Ovary (tissue), 9 donors: Measurements from ENCODE around the gene IGLL1. TPM values are rescaled to one million over a fixed set of nuclear protein-coding genes. Genes with fewer than 3 reads are reported as not detected.
A peak's percentile ranks its signal among the peaks of the same experiment; 100 is the strongest.

Source experiments
- DNase-seq, 5 donors: peaks; one replicate each; pipeline ENCODE4 v3.0.0-alpha.2; 2019 to 2020
- H3K27ac ChIP-seq, 2 donors: fragments of 200-600 bp; one replicate each; pipeline versions ENCODE4 v1.5.1 to v1.8.0; 2019 to 2022
- H3K27me3 ChIP-seq: fragments of 200-600 bp; one replicate; pipeline ENCODE4 v1.8.0; 2022
- H3K36me3 ChIP-seq: fragments of 200-600 bp; sonication (generic); one replicate; pipeline ENCODE4 v1.5.1; 2019
- H3K4me1 ChIP-seq: one replicate; pipeline ENCODE4 v1.8.1; 2013; ENCODE audit warnings: mild to moderate bottlenecking, moderate library complexity; ENCODE audit not compliant: insufficient read depth
- H3K4me3 ChIP-seq: fragments of 200-600 bp; sonication (generic); one replicate; pipeline ENCODE4 v1.5.1; 2017
- H3K9me3 ChIP-seq, 2 donors: fragments of 200-600 bp in 1 of 2; sonication (generic) in 1 of 2; one replicate each; pipeline versions ENCODE4 v1.5.1 to v1.8.1; 2013 to 2019; ENCODE audit warnings: mild to moderate bottlenecking in 1 of 2, moderate library complexity in 1 of 2
- EP300 ChIP-seq: sonication (generic); formaldehyde crosslinking; IDR thresholded peaks from one replicate; pipeline ENCODE4 v1.6.1; 2017; ENCODE audit warnings: antibody characterized with exemption
- POLR2A ChIP-seq: fragments of 450-650 bp; IDR thresholded peaks from one replicate; pipeline ENCODE4 v1.6.1; 2017; ENCODE audit warnings: antibody characterized with exemption, mild to moderate bottlenecking, moderate library complexity
- WGBS, 3 donors: extraction: QIAGEN DNeasy Blood & Tissue Kit in 1 of 3; methylation state at CpG; one replicate each; pipeline versions ENCODE4 v1.1.5 to v1.1.7; 2013 to 2017; 5-methylcytosine and 5-hydroxymethylcytosine counted together
- intact Hi-C, 4 donors: fragments of 100-400 bp; cut with DNase I; formaldehyde crosslinking; loops; one replicate each; pipeline versions ENCODE4 v1.11.0 to v1.15.1; 2022 to 2023
- polyA plus RNA-seq, 2 donors: library from polyadenylated mRNA; stranded (reverse); fragments of 200-250 nt in 1 of 2; fragments of 350-450 nt in 1 of 2; fragmentation: Illumina TruSeq in 1 of 2; extraction: RNeasy Lipid Tissue Mini Kit (QIAGEN cat#74804) in 1 of 2; gene quantifications; one replicate each; pipeline ENCODE4 v1.2.3, GENCODE V29; 2013 to 2014
- total RNA-seq, 7 donors: library from RNA; depleted of rRNA in 2 of 7; stranded (reverse); fragments of >200 nt in 2 of 7; fragmentation: NEBNext Ultra II Directional in 3 of 7; extraction: Animal tissue kit (Norgen Biotek cat#: 25700) in 3 of 7; gene quantifications; one replicate each; pipeline versions ENCODE4 v1.1.0 to v1.2.4, GENCODE V29; 2016 to 2023
- TF ChIP-seq, protein P1 (sequence below), 3 donors: fragments of 450-650 bp in 2 of 3; fragments of 200-600 bp in 1 of 3; IDR thresholded peaks; one replicate each; pipeline versions ENCODE4 v1.5.1 to v1.8.0; 2016 to 2022; ENCODE audit warnings: antibody characterized with exemption in 3 of 3, mild to moderate bottlenecking in 1 of 3
- donor health status: DM: no; HTN: no; CAD: no; lungs with moderate emphysema.
- donor health status: DM: no; HTN: no; CAD: no.
- donor health status: Bipolar disorder and iron deficiency.
- donor health status: DM: yes; HTN: yes; CAD: no.
- donor health status: DM: no; HTN: no; CAD: no.
- donor health status: DM: yes; HTN: yes; CAD: no.

The IGLL1 gene
- total and polyA plus RNA-seq, 9 donors: 0.34 TPM; not detected in 8

DNA sequence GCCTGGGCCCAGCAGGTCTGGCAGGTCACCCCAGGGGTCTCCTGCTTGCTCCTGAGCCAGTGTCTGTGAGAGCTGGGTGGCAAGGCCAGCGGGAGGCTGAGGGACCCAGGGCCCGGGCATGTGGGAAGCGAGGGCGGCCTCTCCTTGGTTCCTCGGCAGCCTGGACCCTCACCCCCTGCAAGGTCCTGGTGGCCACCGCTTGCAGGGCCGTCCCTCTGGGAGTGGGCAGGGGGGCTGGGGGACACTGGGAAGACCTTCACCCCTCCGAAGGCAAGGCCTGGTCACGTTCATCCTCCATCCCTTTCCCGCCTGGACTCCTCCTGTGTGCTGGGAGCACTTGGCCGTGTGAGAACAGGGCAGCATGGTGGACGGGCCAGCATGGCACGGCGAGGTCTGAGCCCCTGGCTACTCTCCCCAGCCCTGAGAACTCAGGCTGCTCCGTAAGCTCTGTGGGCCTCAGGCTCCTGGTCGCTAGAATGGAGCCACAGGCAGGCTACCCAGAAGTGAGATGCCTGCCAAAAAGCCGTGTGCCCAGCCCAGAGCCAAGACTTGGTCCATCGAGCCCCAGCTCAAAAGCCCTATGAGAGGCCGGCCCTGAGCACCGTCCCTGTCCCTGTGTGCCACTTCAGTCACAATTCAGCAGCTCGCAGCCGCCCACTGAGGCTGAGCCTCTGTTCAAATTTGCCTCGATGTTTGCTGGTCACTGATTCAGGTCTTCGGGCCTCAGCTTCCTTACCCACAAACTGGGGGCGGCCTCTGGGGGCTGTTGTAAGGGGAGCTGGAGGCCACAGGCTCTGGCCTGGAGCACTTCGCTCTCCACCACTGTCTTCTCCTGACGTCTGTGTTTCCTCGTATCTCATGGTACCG lies 45.0 kb downstream of the IGLL1 start:
- TF ChIP-seq POLR2A (no peak), EP300 (no peak)
- TF ChIP-seq, protein P1, sequence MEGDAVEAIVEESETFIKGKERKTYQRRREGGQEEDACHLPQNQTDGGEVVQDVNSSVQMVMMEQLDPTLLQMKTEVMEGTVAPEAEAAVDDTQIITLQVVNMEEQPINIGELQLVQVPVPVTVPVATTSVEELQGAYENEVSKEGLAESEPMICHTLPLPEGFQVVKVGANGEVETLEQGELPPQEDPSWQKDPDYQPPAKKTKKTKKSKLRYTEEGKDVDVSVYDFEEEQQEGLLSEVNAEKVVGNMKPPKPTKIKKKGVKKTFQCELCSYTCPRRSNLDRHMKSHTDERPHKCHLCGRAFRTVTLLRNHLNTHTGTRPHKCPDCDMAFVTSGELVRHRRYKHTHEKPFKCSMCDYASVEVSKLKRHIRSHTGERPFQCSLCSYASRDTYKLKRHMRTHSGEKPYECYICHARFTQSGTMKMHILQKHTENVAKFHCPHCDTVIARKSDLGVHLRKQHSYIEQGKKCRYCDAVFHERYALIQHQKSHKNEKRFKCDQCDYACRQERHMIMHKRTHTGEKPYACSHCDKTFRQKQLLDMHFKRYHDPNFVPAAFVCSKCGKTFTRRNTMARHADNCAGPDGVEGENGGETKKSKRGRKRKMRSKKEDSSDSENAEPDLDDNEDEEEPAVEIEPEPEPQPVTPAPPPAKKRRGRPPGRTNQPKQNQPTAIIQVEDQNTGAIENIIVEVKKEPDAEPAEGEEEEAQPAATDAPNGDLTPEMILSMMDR (IDR thresholded peaks at IDR 0.05): no peak
- Histone ChIP-seq H3K4me1 (peaks cover 41% of the 10 kb centered on the region), H3K36me3 (no peaks in the 10 kb centered on the region), H3K9me3 (no peaks in the 10 kb centered on the region), H3K27me3 (no peaks in the 10 kb centered on the region), H3K27ac (peak overlapping the region; percentile 77 to 88), H3K4me3 (no peak overlapping the region)
- DNase-seq: peak in 3 of 5 donors; percentile 27 to 52 (median 41)
- WGBS, 3 donors: 93 to 96% (median 94%) methylated on average over 28 to 29 of the region's 29 CpGs
- intact Hi-C loops: loop anchor here in 3 of 4 donors (5.0 to 10.0 kb wide), 5 partner anchors 100 to 310 kb away; no protein-coding TSS in a partner anchor

GRCh38 chr22:23534201-23534850 lies 45.8 kb downstream of the IGLL1 start:
- WGBS, 3 donors: 80 to 87% (median 83%) methylated on average over 10 of the region's 10 CpGs
- Histone ChIP-seq H3K36me3 (no peaks in the 10 kb centered on the region), H3K9me3 (no peaks in the 10 kb centered on the region), H3K27me3 (no peaks in the 10 kb centered on the region), H3K4me3 (no peak overlapping the region), H3K4me1 (peaks cover 43% of the 10 kb centered on the region), H3K27ac (peak overlapping the region; percentile 77 to 88)
- intact Hi-C loops: loop anchor here in 2 of 4 donors (5.0 to 10.0 kb wide), 5 partner anchors 100 to 310 kb away; no protein-coding TSS in a partner anchor
- peak; percentile 68 to 83 (median 78) for DNase-seq
- TF ChIP-seq POLR2A (no peak), EP300 (no peak)
- TF ChIP-seq, protein P1 (IDR thresholded peaks at IDR 0.05): no peak

DNA sequence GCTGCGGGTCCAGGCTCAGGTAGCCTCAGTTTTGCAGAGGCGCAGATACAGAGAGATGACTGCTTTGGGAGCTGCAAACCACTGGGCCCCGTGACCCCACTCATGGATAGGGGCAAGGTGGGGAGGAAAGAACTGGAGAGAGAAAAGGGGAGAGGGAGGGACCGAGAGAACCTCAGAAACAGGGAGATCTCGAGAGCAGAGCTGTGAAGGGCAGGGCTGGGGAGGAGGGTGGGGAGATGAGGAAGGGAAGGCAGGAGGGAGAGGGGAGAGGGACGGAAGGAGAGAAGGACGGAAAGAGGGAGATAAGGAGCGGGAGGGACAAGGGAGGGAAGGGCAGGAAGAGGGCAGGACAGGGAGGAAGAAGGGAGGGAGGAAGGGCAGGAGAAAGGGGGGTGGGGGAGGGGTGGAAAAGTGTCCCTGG lies 46.3 kb downstream of the IGLL1 start:
- no peaks in the 10 kb centered on the region for H3K27me3 ChIP-seq
- H3K27ac ChIP-seq: peak overlapping the region; percentile 77 to 88
- H3K9me3 ChIP-seq: no peaks in the 10 kb centered on the region
- WGBS, 3 donors: 27 to 33% (median 32%) methylated on average over 8 of the region's 8 CpGs
- DNase-seq: peak in 4 of 5 donors; percentile 57 to 76 (median 62)
- H3K36me3 ChIP-seq: no peaks in the 10 kb centered on the region
- intact Hi-C loops: loop anchor here in 2 of 4 donors (5.0 to 10.0 kb wide), 5 partner anchors 99 to 311 kb away; no protein-coding TSS in a partner anchor
- H3K4me1 ChIP-seq: peaks cover 46% of the 10 kb centered on the region
- no peak overlapping the region for H3K4me3 ChIP-seq
- TF ChIP-seq, protein P1 (IDR thresholded peaks at IDR 0.05): no peak
- TF ChIP-seq EP300: no peak
- no peak for TF ChIP-seq POLR2A

- Histone ChIP-seq H3K9me3 (no peaks in the 10 kb centered on the region), H3K4me3 (no peak overlapping the region), H3K4me1 (peaks cover 45% of the 10 kb centered on the region), H3K27me3 (no peaks in the 10 kb centered on the region), H3K36me3 (no peaks in the 10 kb centered on the region), H3K27ac (peak overlapping the region; percentile 77 to 88)
- TF ChIP-seq, protein P1 (IDR thresholded peaks at IDR 0.05): peak in 2 of 3 donors; percentile 30 to 54
- no peak for TF ChIP-seq POLR2A
- TF ChIP-seq EP300: no peak
- DNase-seq: peak in 4 of 5 donors; percentile 54 to 74 (median 58)
- 28 to 47% (median 39%) methylated on average over 9 of the region's 9 CpGs for WGBS, 3 donors
- intact Hi-C loops: loop anchor here in 2 of 4 donors (5.0 to 10.0 kb wide), 5 partner anchors 99 to 311 kb away; no protein-coding TSS in a partner anchor
Measured at GRCh38 chr22:23533328-23533762, 46.7 kb downstream of the IGLL1 start.
